VCaP (cell line): ENCODE data around the gene CALR.

ENCODE experiments used
- H3K27ac ChIP-seq: fragments of 450-650 bp; 2 replicates; pipeline ENCODE4 v1.5.1; 2017
- TF ChIP-seq, protein P1 (sequence below): fragments of 450-650 bp; conservative IDR thresholded peaks from 2 replicates; pipeline ENCODE4 v1.5.1; 2017; ENCODE audit warnings: mild to moderate bottlenecking, moderate library complexity

Gene CALR

DNA sequence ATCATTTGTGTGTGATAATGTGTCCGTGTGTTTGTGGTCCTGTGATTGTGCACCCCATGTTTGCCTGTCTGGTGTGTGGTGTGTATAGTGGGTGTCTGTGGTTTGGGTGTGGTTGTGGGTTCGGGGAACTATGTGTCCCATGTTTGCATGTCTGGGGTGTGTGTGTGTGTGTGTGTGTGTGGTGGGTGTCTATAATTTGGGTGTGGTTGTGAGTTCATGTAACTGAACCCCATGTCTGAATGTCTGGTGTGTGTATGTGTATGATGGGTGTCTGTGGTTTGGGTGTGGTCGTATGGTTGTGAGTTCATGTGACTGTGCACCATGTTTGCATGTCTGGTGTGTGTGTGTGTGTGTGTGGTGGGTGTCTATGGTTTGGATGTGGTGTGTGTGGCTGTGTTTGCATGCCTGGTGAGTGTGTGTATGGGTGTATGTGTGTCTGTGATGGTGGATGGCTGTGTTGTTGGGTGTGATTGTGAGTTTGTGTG, 45.8 kb downstream of the CALR start:
- TF ChIP-seq, protein P1, sequence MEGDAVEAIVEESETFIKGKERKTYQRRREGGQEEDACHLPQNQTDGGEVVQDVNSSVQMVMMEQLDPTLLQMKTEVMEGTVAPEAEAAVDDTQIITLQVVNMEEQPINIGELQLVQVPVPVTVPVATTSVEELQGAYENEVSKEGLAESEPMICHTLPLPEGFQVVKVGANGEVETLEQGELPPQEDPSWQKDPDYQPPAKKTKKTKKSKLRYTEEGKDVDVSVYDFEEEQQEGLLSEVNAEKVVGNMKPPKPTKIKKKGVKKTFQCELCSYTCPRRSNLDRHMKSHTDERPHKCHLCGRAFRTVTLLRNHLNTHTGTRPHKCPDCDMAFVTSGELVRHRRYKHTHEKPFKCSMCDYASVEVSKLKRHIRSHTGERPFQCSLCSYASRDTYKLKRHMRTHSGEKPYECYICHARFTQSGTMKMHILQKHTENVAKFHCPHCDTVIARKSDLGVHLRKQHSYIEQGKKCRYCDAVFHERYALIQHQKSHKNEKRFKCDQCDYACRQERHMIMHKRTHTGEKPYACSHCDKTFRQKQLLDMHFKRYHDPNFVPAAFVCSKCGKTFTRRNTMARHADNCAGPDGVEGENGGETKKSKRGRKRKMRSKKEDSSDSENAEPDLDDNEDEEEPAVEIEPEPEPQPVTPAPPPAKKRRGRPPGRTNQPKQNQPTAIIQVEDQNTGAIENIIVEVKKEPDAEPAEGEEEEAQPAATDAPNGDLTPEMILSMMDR: no peak
- peak overlapping the region; percentile 34; the same call in 1 of the 2 replicates for H3K27ac ChIP-seq

DNA sequence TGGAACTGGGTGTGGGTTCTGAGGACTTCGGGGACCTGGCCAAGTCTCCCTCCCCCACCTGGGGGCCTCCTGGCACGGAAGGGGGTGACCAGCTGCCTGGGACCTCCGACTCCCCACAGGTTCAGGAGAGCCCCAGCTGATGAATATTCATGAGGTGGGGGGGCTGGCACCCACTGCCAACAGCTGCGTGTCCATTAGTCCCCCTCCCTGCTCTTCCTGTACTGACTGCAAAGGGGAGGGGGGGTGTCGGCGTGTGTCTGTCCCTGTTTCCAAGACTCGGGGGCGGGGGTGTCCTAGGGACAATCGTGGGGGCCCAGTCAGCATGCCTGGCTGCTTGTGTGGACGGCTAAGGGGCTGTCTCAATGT, 46.3 kb downstream of the CALR start:
- peak overlapping the region; percentile 34 for H3K27ac ChIP-seq

DNA sequence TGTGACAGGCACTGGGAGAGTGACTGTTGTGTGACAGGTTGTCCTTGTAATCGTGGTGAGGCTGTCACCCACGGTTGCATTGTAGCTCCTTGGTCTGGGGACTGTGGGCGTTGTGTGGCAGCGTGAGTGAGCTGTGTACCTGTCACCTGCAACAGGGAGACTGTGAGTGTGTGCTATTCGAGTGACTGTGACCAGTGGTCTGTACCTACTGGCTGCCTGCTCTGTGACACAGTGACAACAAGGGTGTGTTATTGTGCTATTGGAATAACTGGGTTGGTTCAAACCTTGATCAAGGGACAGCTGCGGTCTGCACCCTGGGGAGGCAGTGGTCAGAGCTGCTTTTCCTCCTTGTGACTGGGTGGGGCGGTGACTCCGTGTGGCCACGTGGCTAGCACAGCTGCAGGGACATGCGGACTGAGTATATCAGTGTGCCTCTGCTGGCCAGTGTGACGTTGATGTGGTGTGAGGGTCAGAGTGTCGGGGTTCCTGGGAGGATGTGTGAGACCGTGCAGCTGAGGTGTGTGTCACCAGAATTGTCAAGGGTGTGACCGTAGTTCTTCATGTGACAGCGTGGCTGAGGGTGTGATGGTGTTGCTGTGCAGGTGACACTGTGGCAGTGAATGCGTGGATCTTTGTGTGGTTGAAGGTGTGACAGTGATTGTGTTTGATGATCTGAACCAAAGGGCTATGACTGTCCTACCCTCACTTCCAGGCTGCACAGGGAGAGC, 46.8 kb downstream of the CALR start:
- TF ChIP-seq, protein P1: no peak
- H3K27ac ChIP-seq: peak overlapping the region; percentile 34

More for the DNA sequence above, 46.3 kb downstream of the CALR start:
- TF ChIP-seq, protein P1: no peak

DNA sequence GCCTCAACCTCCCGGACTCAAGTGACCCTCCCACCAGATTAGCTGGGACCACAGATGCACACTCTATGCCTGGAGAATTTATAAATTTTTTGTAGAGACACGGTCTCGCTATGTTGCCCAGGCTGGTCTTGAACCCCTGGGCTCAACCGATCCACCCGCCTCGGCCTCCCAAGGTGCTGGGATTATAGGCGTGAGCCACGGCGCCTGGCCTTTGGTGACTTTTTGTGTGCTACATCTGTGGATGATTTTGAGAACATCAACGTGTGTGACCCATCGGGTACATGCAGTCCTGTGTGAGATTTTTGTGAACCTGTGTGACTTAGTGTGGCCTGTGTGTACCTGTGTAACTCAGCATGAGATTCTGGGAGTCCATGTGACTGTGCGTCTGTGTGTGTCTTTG, 48.3 kb downstream of the CALR start:
- TF ChIP-seq, protein P1: no peak
- H3K27ac ChIP-seq: no peak overlapping the region

DNA sequence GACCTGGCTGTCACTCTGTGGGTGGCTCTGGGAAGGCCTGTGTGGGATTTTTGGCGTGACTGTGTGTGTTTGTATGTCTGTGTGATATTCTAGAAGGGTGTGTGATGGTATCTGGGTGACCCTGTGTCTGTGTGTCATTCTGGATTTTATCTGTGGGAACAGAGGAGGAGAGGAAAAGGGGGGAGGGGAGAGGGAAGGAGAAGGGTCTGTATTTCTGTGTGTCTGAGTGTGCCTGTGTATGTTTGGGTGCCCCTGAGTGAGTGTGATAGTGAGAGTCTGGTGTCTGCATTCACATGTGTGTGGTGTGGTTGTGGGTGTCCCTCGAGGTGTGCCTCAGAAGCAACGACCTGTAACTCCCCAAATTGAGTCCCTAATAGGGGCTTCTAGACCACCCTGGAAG, 48.8 kb downstream of the CALR start:
- TF ChIP-seq, protein P1: no peak
- H3K27ac ChIP-seq: no peak overlapping the region

- TF ChIP-seq, protein P1: no peak
- no peak overlapping the region for H3K27ac ChIP-seq
Measured at GRCh38 chr19:12987781-12988180, 49.4 kb downstream of the CALR start.

- TF ChIP-seq, protein P1: no peak
Measured at GRCh38 chr19:12990431-12990830, 52.0 kb downstream of the CALR start.

More at GRCh38 chr19:12990431-12990830, 52.0 kb downstream of the CALR start:
- peak overlapping the region; percentile 72 for H3K27ac ChIP-seq
